GM18526 (cell line): Measurements from ENCODE around the gene PEPD.

Experiments used
- POLR2A ChIP-seq: IDR thresholded peaks from 3 replicates; pipeline ENCODE4 v1.6.1; 2011; ENCODE audit not compliant: insufficient read length; ENCODE audit errors: extremely low read depth

Gene PEPD

DNA sequence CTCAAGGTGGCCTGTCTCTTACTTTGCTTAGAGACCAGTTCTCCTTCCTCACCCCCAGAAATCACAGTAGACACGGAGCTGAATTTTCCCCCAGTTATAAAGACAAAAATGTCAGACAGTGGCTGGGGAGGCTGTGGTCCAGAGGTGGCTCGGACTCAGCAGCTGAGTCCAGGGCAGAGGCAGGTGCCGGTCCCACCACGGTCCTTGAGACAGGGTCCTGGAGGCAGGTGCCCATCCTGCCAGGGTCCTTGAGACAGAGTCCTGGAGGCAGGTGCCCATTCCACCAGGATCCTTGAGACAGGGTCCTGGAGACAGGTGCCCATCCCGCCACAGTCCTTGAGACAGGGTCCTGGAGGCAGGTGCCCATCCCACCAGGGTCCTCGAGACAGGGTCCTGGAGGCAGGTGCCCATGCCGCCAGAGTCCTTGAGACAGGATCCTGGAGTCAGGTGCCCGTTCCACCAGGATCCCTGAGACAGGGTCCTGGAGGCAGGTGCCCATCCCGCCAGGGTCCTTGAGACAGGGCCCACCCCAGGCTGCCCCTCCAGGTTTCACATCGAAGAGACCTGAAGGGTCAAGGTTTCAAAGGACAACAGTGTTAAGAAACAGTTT, 23.1 kb downstream of the PEPD start:
- no peak for TF ChIP-seq POLR2A

DNA sequence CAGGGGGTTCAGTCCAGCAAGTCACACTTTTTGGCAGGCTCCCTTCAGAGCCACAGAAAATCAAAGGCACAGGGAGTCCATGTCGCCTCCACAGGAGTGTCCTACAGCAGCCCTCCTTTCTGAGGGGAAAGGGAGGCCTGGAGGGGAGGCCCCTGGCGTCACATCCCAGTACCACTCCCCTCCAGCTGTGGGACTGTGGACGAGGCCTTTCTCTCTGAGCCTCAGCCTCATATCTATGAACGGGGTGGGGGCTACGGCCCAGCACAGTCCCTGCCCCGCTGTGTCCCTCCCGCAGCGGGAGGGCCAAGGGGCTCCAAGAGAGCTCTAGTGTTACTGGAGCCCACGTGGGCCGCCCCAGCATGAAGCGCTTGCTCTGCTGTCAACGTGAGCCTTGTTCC, 23.8 kb downstream of the PEPD start:
- TF ChIP-seq POLR2A: no peak

DNA sequence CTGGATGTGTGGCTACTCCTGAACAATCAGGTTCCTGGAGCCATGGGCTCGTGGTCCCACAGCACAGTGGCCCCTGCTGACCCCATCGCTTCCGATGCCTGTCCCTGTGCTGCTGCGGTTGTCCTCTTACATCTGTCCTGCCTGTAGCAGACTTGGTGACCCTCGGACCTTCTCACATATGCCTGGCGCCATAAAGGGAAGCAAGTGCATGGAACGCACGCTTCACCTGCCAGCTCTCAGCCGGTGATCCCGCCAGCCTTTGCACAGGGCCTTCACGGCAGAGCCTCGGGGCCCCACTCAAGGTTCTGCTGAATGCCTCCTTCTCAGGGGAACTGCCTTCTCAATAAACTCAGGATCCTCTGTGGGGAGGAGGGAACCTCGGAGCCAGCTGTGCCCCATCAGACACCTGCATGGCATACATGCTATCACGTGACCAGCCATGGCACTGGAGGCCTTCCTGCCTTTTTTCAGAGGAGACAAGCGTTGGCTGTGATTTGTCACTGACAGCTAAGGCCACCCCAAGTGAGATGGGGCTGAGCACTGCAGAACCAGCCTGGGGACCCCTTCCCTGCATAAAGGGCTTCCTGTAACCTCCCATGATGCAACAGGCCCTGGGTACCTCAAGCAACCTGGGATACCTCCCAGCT, 24.3 kb downstream of the PEPD start:
- no peak for TF ChIP-seq POLR2A

DNA sequence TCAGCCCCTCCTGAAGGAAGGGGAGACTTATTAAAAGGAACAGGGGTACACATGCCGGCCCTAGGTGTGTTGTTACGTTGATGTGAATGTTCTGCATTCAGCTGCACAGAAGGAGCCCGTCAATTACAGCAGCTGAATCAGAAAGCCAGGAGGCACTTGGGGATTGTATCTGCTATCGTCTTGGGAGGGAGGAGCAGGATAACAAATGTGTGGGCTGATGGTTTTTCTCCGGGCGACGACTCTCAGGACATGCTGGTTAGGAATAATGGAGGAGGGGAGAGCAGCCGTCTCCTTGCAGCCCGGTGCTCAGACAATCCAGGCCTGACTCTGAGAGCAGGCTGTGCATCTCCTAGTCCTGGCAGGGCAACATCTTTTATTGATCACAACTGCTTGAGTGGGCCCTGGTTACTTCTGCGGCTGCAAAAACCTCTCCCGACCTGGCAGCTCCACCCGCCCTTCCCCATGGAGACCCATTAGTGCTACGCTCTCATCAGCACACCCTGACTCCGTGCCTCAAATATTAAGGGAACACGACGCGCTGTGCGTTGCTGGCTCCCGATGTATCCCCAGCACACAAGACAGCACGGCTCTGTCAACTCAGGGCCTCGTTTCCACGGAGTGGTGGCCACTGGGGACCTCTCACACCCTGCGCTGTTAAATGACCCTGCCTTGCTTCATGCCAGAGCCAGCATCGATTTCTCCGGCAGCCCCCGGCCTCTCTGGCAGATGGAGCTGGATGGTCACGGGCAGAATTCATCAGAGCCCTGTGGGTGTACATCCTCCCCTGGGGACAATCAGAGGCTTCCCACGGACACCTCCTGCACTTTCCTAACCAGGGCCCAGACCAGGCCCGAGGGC, 25.3 kb downstream of the PEPD start:
- no peak for TF ChIP-seq POLR2A

DNA sequence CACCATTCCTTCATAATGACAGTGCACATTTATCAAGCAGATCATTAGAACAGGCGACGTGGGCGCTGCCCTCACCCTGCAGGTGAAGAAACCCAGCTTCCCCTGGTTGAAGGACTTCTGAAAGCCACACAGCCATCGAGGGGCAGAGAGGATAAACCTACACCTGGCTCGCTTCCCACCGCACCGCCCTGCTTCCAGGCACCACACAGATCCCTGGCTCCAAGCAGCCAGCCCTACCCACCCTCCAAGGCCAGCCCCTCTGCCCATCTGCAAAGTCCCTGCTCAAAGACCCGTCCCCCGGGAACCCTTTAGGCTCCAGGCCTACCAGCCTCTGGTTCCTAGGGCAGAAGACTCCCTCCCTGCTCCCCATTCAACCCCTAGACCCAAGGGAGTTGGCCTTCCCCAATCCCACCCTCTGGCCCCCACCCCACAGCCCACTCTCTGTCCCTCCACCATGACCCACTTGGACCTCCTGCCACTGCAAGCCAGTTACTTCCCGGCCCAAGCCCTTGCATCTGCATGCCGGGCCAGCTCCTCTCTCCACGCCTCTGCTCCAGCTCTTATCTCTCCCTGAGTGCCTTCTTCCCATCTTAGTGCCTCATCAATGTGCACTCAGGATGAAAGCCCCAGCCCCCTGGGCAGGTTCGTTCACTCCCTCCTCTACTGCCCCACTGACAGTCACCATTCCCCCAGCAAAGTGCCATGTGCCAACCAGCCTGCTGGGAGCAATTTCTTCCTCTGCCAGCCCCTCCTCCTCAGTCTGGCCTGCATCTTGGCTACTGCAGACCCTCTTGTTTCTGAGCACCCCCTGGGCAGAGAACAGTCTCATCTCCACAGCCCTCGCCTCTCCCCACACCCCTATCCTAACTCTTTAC, 28.0 kb downstream of the PEPD start:
- TF ChIP-seq POLR2A: no peak

DNA sequence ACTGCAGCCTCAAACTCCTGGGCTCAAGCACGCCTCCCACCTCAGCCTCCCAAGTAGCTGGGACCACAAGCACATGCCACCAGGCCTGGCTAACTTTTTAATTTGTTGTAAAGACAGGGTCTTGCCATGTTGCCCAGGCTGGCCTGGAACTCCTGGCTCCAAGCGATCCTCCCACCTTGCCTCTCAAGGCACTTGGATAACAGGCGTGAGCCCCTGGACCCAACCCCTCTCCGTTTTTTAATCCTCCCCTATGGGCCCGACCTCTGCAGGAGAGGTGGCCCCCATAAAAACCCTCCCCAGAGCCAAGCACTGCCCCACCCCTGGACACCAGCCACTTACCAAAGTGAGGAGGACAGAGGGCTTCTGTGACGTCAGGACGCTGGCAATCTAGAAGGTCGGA, 28.6 kb downstream of the PEPD start:
- no peak for TF ChIP-seq POLR2A

DNA sequence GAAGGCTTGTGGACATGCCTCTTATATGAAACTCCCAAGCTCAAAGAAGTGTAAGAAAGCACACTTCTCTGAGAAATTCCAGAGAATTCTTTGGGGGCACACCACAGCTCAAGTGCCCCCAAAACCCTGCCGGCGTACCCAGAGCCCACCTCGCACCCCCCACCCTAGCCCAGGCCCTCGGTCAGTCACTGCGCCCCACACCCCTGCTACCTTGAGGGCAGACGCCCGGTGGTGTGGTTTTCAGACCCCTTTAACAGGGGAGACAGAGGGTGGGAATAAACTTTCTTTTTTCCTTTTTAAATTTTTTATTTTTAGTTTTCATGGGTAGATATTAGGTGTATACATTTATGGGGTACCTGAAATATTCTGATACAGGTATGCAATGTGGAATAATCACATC, 29.5 kb downstream of the PEPD start:
- no peak for TF ChIP-seq POLR2A

DNA sequence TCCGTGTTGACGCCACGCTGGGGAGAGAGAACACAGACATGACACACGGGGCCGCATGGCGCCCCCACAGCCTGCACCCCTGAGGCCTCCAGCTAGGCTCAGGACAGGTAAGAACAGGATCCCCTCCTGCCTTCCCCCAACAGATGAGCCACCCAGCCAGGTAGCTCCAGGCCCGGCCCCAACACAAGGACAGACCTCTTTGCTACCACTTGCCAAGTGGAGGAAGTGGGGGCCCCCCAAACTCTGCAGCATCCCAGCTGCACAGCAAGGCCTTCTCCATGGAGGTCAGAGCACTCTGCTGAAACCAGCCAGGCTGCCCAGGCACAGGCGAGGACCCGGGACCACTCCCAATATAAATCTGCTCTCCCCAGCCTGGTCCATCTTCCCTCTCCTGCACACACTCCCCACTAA, 31.5 kb downstream of the PEPD start:
- no peak for TF ChIP-seq POLR2A

DNA sequence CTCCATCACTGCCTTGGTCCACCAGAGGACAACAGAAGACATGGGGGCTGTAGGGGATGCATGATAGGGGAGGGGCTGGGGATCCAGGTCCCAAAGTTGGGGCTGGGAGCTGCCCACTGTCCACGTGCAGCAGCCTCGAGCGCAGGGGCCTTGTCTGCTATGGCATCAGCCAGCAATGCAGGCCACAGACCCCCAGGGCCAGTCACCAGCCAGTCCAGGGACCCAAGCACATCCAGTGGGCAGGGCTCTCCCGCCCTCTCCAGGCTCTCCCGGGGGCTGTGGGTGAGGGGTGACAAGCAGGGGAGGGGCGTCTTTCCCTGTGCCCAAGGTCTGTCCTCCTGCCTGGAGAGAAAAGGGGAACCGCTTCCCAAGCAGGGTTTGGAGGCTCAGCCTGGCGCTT, 32.8 kb downstream of the PEPD start:
- TF ChIP-seq POLR2A: no peak

DNA sequence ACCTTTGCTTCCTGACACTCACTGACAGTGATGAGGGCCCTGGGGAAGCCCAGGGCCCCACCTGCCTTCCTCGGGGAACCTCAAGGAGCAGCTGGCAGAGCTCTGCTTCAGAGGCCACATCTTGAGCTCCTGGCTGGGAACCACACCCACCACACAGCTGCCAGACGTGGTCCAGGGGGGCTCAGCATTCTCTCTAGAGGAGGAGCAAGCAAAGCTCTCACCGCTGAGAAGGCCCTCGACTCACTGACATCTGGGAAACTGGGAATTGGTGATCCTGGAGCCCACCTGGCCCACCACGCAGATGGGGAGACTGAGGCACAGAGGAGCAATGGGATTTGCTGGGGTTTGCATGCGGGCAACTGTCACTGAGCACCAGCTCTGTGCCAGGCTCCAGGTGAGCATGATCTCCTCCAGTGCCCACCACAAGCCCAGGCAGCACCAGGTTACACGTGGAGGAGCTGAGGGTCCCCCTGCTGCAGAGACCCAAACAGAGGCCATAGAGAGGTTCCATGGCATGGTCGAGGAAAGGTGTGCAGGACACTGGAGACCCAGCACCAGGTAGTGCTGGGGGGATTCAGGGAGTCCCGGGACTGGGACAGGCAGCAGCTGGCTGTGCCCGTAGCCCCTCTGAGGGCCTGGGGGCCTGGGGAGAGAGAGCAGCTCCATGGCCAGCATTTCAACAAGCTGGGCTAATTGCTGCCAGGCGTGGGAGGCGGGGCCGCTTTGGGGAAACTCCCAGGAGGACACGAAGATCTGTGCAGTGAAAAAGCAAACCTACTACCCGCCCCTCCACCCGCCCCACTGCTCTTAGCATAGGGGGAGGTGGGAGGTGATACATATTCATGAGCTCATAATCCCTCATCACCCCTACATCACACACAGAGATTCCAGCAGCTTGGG, 33.4 kb downstream of the PEPD start:
- TF ChIP-seq POLR2A: no peak

DNA sequence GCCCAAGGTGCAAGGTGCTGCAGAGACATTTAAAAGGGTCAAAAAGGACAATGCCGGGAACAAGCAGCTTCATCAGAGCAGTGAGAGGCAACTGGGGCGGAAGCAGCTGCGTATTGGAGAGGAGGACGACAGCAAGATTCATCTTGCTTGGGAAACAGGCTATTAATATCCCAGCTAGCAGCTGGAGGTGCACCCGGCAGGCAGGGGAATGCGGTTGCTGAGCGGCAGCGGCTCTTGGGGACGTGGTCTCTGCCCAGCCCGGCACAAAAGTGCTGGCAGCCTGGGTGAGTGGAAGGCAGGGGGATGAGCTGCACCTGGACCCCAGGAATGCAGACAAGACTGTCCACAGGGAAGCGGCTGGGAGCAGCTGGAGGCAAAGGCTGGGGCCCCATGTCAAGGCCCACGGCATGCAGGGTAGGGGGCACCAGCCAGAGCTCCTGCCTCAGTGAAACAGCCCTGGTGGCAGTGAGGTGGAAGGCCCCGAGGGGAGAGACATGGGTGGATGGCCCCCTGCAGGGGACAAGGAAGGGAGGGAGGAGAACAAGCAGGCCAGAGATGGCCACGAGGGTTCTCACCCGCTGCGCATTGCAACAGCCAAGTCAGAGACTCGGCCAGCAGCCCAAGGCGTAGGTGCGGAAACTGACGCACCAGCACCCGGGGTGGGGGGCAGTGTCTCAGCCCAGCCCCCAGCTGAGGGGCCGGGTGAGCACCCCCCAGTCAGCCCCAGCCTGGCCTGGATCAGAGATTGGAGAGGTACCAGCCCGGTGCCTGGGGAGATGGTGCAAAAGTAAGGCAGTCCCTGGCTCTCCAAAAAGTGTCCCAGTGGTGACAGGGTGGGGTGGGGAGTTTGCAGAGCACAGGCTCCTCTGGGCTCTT, 34.4 kb downstream of the PEPD start:
- no peak for TF ChIP-seq POLR2A

DNA sequence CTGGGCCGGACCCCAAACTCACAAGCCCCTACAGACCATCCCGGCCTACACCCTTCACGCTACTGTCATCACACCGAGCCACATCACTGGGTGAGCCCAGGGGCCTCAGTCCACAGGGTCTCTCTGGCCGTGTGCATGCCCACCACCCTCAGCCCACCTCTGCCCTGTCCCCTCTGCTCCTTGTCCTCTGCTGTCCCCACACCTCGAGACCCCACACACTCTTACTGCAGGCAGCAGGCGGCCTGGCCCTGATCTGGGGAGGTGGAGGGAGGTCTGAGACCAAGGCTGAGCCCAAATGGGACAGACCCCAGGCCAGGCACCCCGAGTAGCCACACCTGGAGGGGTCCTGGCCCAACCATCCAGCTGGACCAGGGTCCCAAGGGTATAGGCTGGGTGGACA, 35.2 kb downstream of the PEPD start:
- no peak for TF ChIP-seq POLR2A

DNA sequence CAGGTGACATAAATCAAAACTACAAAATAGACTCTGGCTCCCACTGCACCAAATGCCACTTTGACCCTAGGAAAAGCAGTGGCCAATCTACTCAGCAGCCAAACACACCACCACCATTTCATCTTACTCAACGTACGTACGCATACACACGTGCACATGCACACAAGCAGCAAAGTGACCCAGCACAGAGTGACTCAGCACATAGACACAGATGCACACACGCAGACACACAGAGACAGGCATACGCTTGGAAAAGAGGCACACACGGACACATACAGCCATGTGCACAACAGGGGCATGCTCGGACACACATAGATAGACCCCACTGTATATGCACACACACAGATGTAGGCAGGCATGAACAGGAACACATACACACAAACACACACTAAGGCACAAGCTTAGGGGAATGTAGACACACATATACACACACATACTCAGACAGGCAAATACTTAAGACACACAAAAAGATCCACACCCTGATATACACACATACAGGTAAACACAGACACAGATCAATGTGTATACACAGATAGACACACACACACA, 37.3 kb downstream of the PEPD start:
- TF ChIP-seq POLR2A: no peak
